HEK293 (cell line): Measurements from ENCODE around the gene UFSP1.

Experiments used
- AEBP2 ChIP-seq: fragments of 450-650 bp; formaldehyde crosslinking; IDR thresholded peaks from 2 replicates; pipeline ENCODE4 v1.5.1; 2016; ENCODE audit warnings: missing biosample characterization, missing genetic modification characterization, borderline replicate concordance
- BCL11B ChIP-seq: fragments of 450-650 bp; formaldehyde crosslinking; IDR thresholded peaks from 2 replicates; pipeline ENCODE4 v1.5.1; 2016; ENCODE audit warnings: low read depth, missing biosample characterization, missing genetic modification characterization
- HOXA7 ChIP-seq: sonication (generic); formaldehyde crosslinking; IDR thresholded peaks from 2 replicates; pipeline ENCODE4 v1.8.1; 2022; ENCODE audit warnings: missing genetic modification reagents, borderline replicate concordance
- HOXD13 ChIP-seq: sonication (generic); formaldehyde crosslinking; IDR thresholded peaks from 2 replicates; pipeline ENCODE4 v1.8.0; 2022; ENCODE audit warnings: missing genetic modification reagents, borderline replicate concordance
- KLF7 ChIP-seq: fragments of 450-650 bp; formaldehyde crosslinking; IDR thresholded peaks from 2 replicates; pipeline ENCODE4 v1.5.1; 2016; ENCODE audit warnings: missing biosample characterization, missing genetic modification characterization, borderline replicate concordance
- ZBTB1 ChIP-seq: fragments of 450-650 bp; formaldehyde crosslinking; IDR thresholded peaks from 2 replicates; pipeline ENCODE4 v1.5.1; 2016; ENCODE audit warnings: missing biosample characterization, missing genetic modification characterization
- ZBTB8A ChIP-seq: fragments of 450-650 bp; formaldehyde crosslinking; IDR thresholded peaks from 2 replicates; pipeline ENCODE4 v1.5.1; 2016; ENCODE audit warnings: missing biosample characterization, missing genetic modification characterization
- ZFHX2 ChIP-seq: fragments of 450-650 bp; formaldehyde crosslinking; conservative IDR thresholded peaks from 2 replicates; pipeline ENCODE4 v1.5.1; 2016; ENCODE audit warnings: missing biosample characterization, missing genetic modification characterization
- ZNF148 ChIP-seq: fragments of 450-650 bp; formaldehyde crosslinking; IDR thresholded peaks from 2 replicates; pipeline ENCODE4 v1.5.0; 2017; ENCODE audit warnings: missing biosample characterization, missing genetic modification characterization, borderline replicate concordance
- ZNF157 ChIP-seq: fragments of 450-650 bp; formaldehyde crosslinking; IDR thresholded peaks from 2 replicates; pipeline ENCODE4 v1.5.1; 2016; ENCODE audit warnings: missing biosample characterization, missing genetic modification characterization
- ZNF26 ChIP-seq: fragments of 450-650 bp; formaldehyde crosslinking; IDR thresholded peaks from 2 replicates; pipeline ENCODE4 v1.5.1; 2016; ENCODE audit warnings: missing biosample characterization, missing genetic modification characterization
- ZNF391 ChIP-seq: fragments of 450-650 bp; formaldehyde crosslinking; IDR thresholded peaks from 2 replicates; pipeline ENCODE4 v1.5.1; 2016; ENCODE audit warnings: low read depth, missing biosample characterization, missing genetic modification characterization, borderline replicate concordance
- ZNF433 ChIP-seq: fragments of 450-650 bp; formaldehyde crosslinking; IDR thresholded peaks from 2 replicates; pipeline ENCODE4 v1.5.1; 2016; ENCODE audit warnings: missing biosample characterization, missing genetic modification characterization, low read depth
- ZNF561 ChIP-seq: fragments of 450-650 bp; IDR thresholded peaks from 2 replicates; pipeline ENCODE4 v1.5.1; 2018; ENCODE audit warnings: missing biosample characterization, missing genetic modification characterization, borderline replicate concordance
- ZNF792 ChIP-seq: fragments of 450-650 bp; formaldehyde crosslinking; IDR thresholded peaks from 2 replicates; pipeline ENCODE4 v1.5.1; 2016; ENCODE audit warnings: missing biosample characterization, missing genetic modification characterization
- ZXDB ChIP-seq: fragments of 450-650 bp; formaldehyde crosslinking; IDR thresholded peaks from 2 replicates; pipeline ENCODE4 v1.5.1; 2016; ENCODE audit warnings: missing biosample characterization, missing genetic modification characterization
- TF ChIP-seq, protein P1 (sequence below): fragments of 450-650 bp; formaldehyde crosslinking; IDR thresholded peaks from 2 replicates; pipeline ENCODE4 v1.5.1; 2016; ENCODE audit warnings: missing biosample characterization, missing genetic modification characterization
- TF ChIP-seq, protein P2 (sequence below): fragments of 450-650 bp; formaldehyde crosslinking; IDR thresholded peaks from 2 replicates; pipeline ENCODE4 v1.5.1; 2016; ENCODE audit warnings: missing biosample characterization, missing genetic modification characterization
- TF ChIP-seq, protein P3 (sequence below): fragments of 450-650 bp; formaldehyde crosslinking; IDR thresholded peaks from 2 replicates; pipeline ENCODE4 v1.5.1; 2017; ENCODE audit warnings: missing biosample characterization, missing genetic modification characterization
- TF ChIP-seq, protein P4 (sequence below): fragments of 450-650 bp; formaldehyde crosslinking; IDR thresholded peaks from 2 replicates; pipeline ENCODE4 v1.5.1; 2016; ENCODE audit warnings: missing biosample characterization, missing genetic modification characterization, borderline replicate concordance

UFSP1 gene

DNA sequence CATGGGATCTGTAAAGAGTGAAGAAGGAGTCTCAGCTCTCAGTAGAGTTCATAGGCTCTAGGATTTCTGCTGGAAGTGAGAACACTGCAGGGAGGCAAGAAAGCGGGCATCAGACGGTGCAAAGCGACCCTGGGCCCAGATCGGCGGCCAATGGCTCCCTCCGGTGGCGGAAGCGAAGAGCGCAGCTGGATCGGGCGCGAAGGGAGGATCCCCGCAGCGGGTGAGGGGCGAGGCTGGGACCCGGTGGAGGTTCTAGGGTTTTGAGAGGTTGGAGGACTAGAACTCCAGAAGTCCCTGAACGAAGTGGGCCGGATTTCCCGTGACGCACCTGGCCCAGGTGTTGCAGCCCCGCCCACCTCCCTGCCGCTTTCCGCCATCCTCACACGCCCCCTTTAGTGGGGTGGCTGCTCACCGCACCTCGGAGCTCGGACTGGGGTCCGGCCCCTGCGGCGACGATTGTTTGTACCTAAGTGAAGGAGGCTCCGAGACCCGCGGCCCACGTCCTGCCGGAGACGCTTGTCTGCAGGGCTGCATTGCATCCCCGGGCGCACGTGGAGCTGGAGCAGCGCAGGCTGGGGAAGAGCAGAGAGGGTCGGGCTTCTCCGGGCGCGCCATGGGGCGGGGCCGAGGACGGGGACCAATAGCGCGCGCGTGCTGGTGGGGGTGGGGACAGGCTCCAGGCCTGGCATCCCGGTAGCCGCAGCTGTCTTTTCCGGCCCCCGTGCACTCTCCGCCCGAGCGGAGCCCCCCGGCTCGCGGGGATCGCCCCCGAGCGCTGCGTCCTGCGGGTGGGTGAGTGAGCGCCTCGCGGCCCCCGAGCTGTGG lies 37.3 kb downstream of the UFSP1 start, which contains the start of gene SLC12A9 (continued):
- TF ChIP-seq ZNF26 (tag by site-specific recombination): no peak
- TF ChIP-seq HOXD13: no peak
- peak; percentile 79 for TF ChIP-seq KLF7 (tag by site-specific recombination)
- no peak for TF ChIP-seq ZNF433 (tag by site-specific recombination)
- TF ChIP-seq, protein P1, sequence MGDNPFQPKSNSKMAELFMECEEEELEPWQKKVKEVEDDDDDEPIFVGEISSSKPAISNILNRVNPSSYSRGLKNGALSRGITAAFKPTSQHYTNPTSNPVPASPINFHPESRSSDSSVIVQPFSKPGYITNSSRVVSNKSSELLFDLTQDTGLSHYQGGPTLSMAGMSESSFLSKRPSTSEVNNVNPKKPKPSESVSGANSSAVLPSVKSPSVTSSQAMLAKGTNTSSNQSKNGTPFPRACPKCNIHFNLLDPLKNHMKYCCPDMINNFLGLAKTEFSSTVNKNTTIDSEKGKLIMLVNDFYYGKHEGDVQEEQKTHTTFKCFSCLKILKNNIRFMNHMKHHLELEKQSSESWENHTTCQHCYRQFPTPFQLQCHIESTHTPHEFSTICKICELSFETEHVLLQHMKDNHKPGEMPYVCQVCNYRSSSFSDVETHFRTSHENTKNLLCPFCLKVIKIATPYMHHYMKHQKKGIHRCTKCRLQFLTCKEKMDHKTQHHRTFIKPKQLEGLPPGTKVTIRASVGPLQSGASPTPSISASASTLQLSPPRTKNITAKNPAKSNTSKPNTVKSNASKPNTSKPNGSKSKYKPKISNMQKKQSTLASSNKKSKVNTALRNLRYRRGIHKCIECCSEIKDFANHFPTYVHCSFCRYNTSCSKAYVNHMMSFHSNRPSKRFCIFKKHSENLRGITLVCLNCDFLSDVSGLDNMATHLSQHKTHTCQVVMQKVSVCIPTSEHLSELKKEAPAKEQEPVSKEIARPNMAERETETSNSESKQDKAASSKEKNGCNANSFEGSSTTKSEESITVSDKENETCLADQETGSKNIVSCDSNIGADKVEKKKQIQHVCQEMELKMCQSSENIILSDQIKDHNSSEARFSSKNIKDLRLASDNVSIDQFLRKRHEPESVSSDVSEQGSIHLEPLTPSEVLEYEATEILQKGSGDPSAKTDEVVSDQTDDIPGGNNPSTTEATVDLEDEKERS (tag by site-specific recombination): no peak
- no peak for TF ChIP-seq ZBTB1 (tag by site-specific recombination)
- TF ChIP-seq, protein P2, sequence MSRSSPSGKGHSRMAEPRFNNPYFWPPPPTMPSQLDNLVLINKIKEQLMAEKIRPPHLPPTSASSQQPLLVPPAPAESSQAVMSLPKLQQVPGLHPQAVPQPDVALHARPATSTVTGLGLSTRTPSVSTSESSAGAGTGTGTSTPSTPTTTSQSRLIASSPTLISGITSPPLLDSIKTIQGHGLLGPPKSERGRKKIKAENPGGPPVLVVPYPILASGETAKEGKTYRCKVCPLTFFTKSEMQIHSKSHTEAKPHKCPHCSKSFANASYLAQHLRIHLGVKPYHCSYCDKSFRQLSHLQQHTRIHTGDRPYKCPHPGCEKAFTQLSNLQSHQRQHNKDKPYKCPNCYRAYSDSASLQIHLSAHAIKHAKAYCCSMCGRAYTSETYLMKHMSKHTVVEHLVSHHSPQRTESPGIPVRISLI (tag by site-specific recombination): no peak
- no peak for TF ChIP-seq ZNF792
- no peak for TF ChIP-seq ZNF148
- no peak for TF ChIP-seq HOXA7 (CRISPR knock-in tag)
- TF ChIP-seq, protein P3, sequence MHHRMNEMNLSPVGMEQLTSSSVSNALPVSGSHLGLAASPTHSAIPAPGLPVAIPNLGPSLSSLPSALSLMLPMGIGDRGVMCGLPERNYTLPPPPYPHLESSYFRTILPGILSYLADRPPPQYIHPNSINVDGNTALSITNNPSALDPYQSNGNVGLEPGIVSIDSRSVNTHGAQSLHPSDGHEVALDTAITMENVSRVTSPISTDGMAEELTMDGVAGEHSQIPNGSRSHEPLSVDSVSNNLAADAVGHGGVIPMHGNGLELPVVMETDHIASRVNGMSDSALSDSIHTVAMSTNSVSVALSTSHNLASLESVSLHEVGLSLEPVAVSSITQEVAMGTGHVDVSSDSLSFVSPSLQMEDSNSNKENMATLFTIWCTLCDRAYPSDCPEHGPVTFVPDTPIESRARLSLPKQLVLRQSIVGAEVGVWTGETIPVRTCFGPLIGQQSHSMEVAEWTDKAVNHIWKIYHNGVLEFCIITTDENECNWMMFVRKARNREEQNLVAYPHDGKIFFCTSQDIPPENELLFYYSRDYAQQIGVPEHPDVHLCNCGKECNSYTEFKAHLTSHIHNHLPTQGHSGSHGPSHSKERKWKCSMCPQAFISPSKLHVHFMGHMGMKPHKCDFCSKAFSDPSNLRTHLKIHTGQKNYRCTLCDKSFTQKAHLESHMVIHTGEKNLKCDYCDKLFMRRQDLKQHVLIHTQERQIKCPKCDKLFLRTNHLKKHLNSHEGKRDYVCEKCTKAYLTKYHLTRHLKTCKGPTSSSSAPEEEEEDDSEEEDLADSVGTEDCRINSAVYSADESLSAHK: no peak
- TF ChIP-seq, protein P4, sequence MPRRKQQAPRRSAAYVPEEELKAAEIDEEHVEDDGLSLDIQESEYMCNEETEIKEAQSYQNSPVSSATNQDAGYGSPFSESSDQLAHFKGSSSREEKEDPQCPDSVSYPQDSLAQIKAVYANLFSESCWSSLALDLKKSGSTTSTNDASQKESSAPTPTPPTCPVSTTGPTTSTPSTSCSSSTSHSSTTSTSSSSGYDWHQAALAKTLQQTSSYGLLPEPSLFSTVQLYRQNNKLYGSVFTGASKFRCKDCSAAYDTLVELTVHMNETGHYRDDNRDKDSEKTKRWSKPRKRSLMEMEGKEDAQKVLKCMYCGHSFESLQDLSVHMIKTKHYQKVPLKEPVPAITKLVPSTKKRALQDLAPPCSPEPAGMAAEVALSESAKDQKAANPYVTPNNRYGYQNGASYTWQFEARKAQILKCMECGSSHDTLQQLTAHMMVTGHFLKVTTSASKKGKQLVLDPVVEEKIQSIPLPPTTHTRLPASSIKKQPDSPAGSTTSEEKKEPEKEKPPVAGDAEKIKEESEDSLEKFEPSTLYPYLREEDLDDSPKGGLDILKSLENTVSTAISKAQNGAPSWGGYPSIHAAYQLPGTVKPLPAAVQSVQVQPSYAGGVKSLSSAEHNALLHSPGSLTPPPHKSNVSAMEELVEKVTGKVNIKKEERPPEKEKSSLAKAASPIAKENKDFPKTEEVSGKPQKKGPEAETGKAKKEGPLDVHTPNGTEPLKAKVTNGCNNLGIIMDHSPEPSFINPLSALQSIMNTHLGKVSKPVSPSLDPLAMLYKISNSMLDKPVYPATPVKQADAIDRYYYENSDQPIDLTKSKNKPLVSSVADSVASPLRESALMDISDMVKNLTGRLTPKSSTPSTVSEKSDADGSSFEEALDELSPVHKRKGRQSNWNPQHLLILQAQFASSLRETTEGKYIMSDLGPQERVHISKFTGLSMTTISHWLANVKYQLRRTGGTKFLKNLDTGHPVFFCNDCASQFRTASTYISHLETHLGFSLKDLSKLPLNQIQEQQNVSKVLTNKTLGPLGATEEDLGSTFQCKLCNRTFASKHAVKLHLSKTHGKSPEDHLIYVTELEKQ: no peak
- peak; percentile 38 for TF ChIP-seq ZBTB8A (tag by site-specific recombination)
- peak; percentile 66 for TF ChIP-seq ZXDB
- TF ChIP-seq BCL11B (tag by site-specific recombination): no peak
- no peak for TF ChIP-seq ZNF157
- peak; percentile 43; the same call in 1 of the 2 replicates for TF ChIP-seq ZNF561
- no peak for TF ChIP-seq AEBP2 (tag by site-specific recombination)
- peak; percentile 77; the same call in 1 of the 2 replicates for TF ChIP-seq ZNF391 (tag by site-specific recombination)
- TF ChIP-seq ZFHX2 (tag by site-specific recombination): peak; percentile 50; the same call in 1 of the 2 replicates
